ENCODE results near the gene GRIA1. TPM values are rescaled to one million over a fixed set of nuclear protein-coding genes. Genes with fewer than 3 reads are reported as not detected.

Gene GRIA1
- total RNA-seq, 4 donors from 2014 or later, result 1.7 TPM; not detected in 3

DNA sequence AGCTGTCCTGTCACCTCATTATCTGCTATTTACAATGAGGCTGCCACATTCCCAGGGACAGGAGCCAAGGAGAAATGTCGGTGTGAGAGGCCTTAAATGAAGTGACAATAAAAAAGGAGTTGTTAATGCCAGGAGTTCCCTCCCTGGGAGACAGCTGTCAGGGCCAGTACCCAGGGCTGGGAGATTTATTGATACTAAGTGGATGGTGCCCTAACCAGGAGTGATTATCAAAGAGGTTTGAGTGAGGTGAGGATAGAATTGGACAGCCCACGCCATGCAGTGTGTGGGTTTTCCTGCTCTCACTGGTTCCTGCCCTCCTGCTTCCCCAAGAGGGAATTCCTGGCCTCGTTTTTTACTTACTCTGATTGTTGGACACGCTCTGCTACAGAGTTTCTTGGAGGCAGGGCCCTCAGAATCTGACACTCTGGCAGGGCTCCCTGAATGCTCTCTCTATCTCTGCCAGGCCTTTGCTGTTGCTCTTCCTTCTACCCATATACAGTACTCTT lies 150.8 kb downstream of the GRIA1 start:
- Histone ChIP-seq H3K4me3 (no peak overlapping the region), H3K36me3 (no peaks in the 10 kb centered on the region), H3K9me3 (no peaks in the 10 kb centered on the region), H3K4me1 (no peaks in the 10 kb centered on the region), H3K27me3 (no peaks in the 10 kb centered on the region), H3K27ac (no peak overlapping the region)
- no peak for TF ChIP-seq POLR2A (IDR thresholded peaks at IDR 0.05)
- TF ChIP-seq, protein P1, sequence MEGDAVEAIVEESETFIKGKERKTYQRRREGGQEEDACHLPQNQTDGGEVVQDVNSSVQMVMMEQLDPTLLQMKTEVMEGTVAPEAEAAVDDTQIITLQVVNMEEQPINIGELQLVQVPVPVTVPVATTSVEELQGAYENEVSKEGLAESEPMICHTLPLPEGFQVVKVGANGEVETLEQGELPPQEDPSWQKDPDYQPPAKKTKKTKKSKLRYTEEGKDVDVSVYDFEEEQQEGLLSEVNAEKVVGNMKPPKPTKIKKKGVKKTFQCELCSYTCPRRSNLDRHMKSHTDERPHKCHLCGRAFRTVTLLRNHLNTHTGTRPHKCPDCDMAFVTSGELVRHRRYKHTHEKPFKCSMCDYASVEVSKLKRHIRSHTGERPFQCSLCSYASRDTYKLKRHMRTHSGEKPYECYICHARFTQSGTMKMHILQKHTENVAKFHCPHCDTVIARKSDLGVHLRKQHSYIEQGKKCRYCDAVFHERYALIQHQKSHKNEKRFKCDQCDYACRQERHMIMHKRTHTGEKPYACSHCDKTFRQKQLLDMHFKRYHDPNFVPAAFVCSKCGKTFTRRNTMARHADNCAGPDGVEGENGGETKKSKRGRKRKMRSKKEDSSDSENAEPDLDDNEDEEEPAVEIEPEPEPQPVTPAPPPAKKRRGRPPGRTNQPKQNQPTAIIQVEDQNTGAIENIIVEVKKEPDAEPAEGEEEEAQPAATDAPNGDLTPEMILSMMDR (IDR thresholded peaks at IDR 0.05), result no peak
- no peak for DNase-seq

DNA sequence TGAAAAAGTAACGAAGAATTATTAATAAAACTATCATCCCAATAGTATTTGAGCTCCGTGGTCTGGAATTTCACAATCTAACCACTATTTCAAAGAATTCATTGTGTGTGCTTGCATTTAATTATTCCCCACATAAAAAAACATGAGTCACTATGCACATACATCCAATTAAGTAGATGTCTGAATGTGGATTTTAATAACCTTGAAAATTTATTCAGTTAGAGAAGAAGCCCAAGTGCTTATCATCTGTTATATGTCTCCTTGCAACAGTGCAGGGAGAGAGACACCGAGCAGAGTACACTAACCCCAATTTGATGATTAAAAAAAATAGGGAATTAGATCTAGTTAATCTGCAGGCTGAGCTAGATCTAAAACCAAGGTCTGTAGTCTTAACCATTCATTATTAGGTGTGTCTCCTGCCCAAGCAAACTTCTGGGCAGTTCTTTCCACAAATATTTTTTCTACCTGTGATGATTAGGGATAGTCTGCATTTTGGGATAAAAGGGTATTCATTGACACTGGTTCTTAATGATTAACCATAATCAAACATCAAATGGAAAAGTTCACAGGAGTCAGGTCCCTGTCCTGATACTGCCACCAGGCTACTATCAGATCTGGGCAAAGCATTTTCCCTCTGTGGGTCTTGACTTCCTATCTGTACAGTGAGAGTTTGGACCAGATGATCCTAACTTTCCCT lies 164.2 kb downstream of the GRIA1 start:
- no peaks in the 10 kb centered on the region for H3K4me1 ChIP-seq
- H3K4me3 ChIP-seq, result no peak overlapping the region
- no peaks in the 10 kb centered on the region for H3K27me3 ChIP-seq
- no peaks in the 10 kb centered on the region for H3K36me3 ChIP-seq
- TF ChIP-seq, protein P1 (IDR thresholded peaks at IDR 0.05), result no peak
- no peak for TF ChIP-seq POLR2A (IDR thresholded peaks at IDR 0.05)
- no peaks in the 10 kb centered on the region for H3K9me3 ChIP-seq
- no peak for DNase-seq
- no peak overlapping the region for H3K27ac ChIP-seq

DNA sequence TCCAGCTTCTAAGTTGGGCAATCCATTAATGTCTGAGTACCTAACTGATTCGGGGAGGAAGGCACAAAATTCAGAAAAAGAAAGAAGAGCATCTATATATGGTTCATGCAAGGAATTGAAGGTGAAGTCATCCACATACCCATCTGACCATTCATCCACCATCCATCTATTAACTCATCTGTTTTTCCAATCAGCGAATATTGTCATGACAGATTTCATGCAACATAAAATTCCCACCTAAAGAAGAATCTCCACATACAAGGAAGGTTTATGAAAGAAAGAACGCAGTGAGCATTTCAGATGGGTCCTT lies 164.7 kb downstream of the GRIA1 start:
- Histone ChIP-seq H3K4me1 (no peaks in the 10 kb centered on the region), H3K27ac (no peak overlapping the region), H3K36me3 (no peaks in the 10 kb centered on the region), H3K9me3 (no peaks in the 10 kb centered on the region), H3K4me3 (no peak overlapping the region), H3K27me3 (no peaks in the 10 kb centered on the region)
- DNase-seq, result no peak
- TF ChIP-seq, protein P1 (IDR thresholded peaks at IDR 0.05), result no peak
- no peak for TF ChIP-seq POLR2A (IDR thresholded peaks at IDR 0.05)

DNA sequence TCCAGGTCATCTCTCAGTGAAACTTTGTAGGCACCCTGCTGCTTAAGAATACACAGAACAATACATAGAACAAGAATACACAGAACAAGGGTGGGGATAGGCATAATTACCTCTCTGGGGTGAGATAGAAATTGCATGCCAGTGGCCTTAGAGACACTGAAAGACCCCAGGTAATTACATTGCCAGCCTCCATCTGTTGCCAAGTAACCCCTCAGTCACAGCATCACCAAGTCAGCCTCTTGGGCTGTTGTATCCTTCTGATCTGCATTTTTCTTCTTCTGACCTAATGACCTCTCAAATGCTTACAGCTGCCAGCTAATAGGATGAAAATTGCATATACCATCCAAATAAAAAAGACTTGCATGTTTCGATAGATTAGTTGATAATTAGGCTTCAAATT lies 167.7 kb downstream of the GRIA1 start:
- Histone ChIP-seq H3K9me3 (no peaks in the 10 kb centered on the region), H3K27me3 (no peaks in the 10 kb centered on the region), H3K4me3 (no peak overlapping the region), H3K4me1 (no peaks in the 10 kb centered on the region), H3K36me3 (no peaks in the 10 kb centered on the region), H3K27ac (no peak overlapping the region)
- TF ChIP-seq, protein P1 (IDR thresholded peaks at IDR 0.05), result no peak
- TF ChIP-seq POLR2A (IDR thresholded peaks at IDR 0.05), result no peak
- DNase-seq, result no peak

DNA sequence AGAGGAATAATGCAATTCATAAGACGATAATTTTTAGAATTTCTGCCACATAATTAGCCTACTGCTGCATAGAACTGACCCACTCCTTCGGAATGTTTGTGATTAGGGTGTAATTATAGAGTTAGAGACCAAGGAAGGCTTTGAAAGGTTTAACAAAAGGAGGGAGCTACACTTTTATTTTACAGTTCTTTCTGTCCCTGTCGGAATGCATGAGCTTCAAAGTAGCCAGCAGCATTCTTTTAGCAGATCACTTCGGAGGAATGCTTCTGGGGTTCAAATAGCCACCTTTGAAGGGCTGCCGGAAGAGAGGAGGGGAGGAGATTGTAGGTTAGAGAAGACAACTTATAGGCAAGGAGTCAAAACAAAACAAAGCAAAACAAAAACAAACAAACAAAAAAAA lies 168.1 kb downstream of the GRIA1 start:
- DNase-seq, result no peak
- Histone ChIP-seq H3K27ac (no peak overlapping the region), H3K27me3 (no peaks in the 10 kb centered on the region), H3K4me1 (no peaks in the 10 kb centered on the region), H3K36me3 (no peaks in the 10 kb centered on the region), H3K9me3 (no peaks in the 10 kb centered on the region), H3K4me3 (no peak overlapping the region)
- no peak for TF ChIP-seq POLR2A (IDR thresholded peaks at IDR 0.05)
- TF ChIP-seq, protein P1 (IDR thresholded peaks at IDR 0.05), result no peak
